ENCODE measurements around the gene DPY30. TPM values are rescaled to one million over a fixed set of nuclear protein-coding genes. Genes with fewer than 3 reads are reported as not detected.

DPY30 gene
- total and polyA plus RNA-seq, 2 donors from 2014 or later = 59.2 to 128 TPM

GRCh38 chr2:31992934-31993333, 46.7 kb downstream of the DPY30 start:
- Histone ChIP-seq H3K9ac (ENCODE audit: low read length in 3 of 3) (no peak overlapping the region), H3K4me3 (ENCODE audit: low read length in 3 of 3) (no peak overlapping the region), H3K9me3 (ENCODE audit: control insufficient read depth in 2 of 3, insufficient read depth in 1 of 3, low read length in 3 of 3) (no peaks in the 10 kb centered on the region), H3K27me3 (ENCODE audit: control insufficient read depth, insufficient read depth, low read length) (no peaks in the 10 kb centered on the region), H3K36me3 (ENCODE audit: control insufficient read depth in 2 of 3, insufficient read depth in 3 of 3, low read length in 3 of 3) (no peaks in the 10 kb centered on the region), H3K4me1 (ENCODE audit: control insufficient read depth in 2 of 3, insufficient read depth in 2 of 3, low read depth in 1 of 3, low read length in 3 of 3) (no peaks in the 10 kb centered on the region), H3K27ac (ENCODE audit: low read depth in 2 of 2, low read length in 2 of 2) (no peak overlapping the region)
- intact Hi-C loops (cut with DNase I) = no loop called here
- DNase-seq = no peak
- no peak for FAIRE-seq
- no peak for TF ChIP-seq CTCF (IDR thresholded peaks at IDR 0.05; ENCODE audit: borderline replicate concordance, extremely low read depth, insufficient read depth)

GRCh38 chr2:31992025-31992579, 47.5 kb downstream of the DPY30 start:
- DNase-seq = no peak
- H3K4me3 ChIP-seq (ENCODE audit: low read length in 3 of 3) = no peak overlapping the region
- TF ChIP-seq CTCF (IDR thresholded peaks at IDR 0.05; ENCODE audit: borderline replicate concordance, extremely low read depth, insufficient read depth) = no peak
- H3K36me3 ChIP-seq (ENCODE audit: control insufficient read depth in 2 of 3, insufficient read depth in 3 of 3, low read length in 3 of 3) = no peaks in the 10 kb centered on the region
- H3K27me3 ChIP-seq (ENCODE audit: control insufficient read depth, insufficient read depth, low read length) = no peaks in the 10 kb centered on the region
- intact Hi-C loops (cut with DNase I) = no loop called here
- no peak overlapping the region for H3K9ac ChIP-seq (ENCODE audit: low read length in 3 of 3)
- no peaks in the 10 kb centered on the region for H3K4me1 ChIP-seq (ENCODE audit: control insufficient read depth in 2 of 3, insufficient read depth in 2 of 3, low read depth in 1 of 3, low read length in 3 of 3)
- no peak overlapping the region for H3K27ac ChIP-seq (ENCODE audit: low read depth in 2 of 2, low read length in 2 of 2)
- H3K9me3 ChIP-seq (ENCODE audit: control insufficient read depth in 2 of 3, insufficient read depth in 1 of 3, low read length in 3 of 3) = no peaks in the 10 kb centered on the region
- no peak for FAIRE-seq

GRCh38 chr2:31989946-31990345, 49.7 kb downstream of the DPY30 start:
- H3K27ac ChIP-seq (ENCODE audit: low read depth in 2 of 2, low read length in 2 of 2) = no peak overlapping the region
- no peak overlapping the region for H3K9ac ChIP-seq (ENCODE audit: low read length in 3 of 3)
- no peak for DNase-seq
- H3K27me3 ChIP-seq (ENCODE audit: control insufficient read depth, insufficient read depth, low read length) = no peaks in the 10 kb centered on the region
- intact Hi-C loops (cut with DNase I) = no loop called here
- no peaks in the 10 kb centered on the region for H3K36me3 ChIP-seq (ENCODE audit: control insufficient read depth in 2 of 3, insufficient read depth in 3 of 3, low read length in 3 of 3)
- no peaks in the 10 kb centered on the region for H3K9me3 ChIP-seq (ENCODE audit: control insufficient read depth in 2 of 3, insufficient read depth in 1 of 3, low read length in 3 of 3)
- H3K4me3 ChIP-seq (ENCODE audit: low read length in 3 of 3) = no peak overlapping the region
- no peak for FAIRE-seq
- no peak for TF ChIP-seq CTCF (IDR thresholded peaks at IDR 0.05; ENCODE audit: borderline replicate concordance, extremely low read depth, insufficient read depth)
- H3K4me1 ChIP-seq (ENCODE audit: control insufficient read depth in 2 of 3, insufficient read depth in 2 of 3, low read depth in 1 of 3, low read length in 3 of 3) = no peaks in the 10 kb centered on the region

Data from kidney (tissue), 14 donors.